SK-N-MC (cell line): ENCODE results near the gene LORICRIN.

ENCODE experiments used
- DNase-seq: peaks from one replicate; pipeline ENCODE4 v3.0.0-alpha.2; 2011; ENCODE audit warnings: low read depth, low spot score
- H3K27ac ChIP-seq: fragments of 200-600 bp; sonication (generic); 2 replicates; pipeline ENCODE4 v1.5.1; 2016; ENCODE audit warnings: mixed run types
- H3K36me3 ChIP-seq: fragments of 200-600 bp; sonication (generic); 2 replicates; pipeline ENCODE4 v1.6.1; 2017; ENCODE audit warnings: antibody characterized with exemption, low read length, mixed read lengths; ENCODE audit not compliant: insufficient read depth
- H3K4me3 ChIP-seq: fragments of 200-600 bp; sonication (generic); 2 replicates; pipeline ENCODE4 v1.5.1; 2016
- H3K9ac ChIP-seq: fragments of 200-600 bp; sonication (generic); 2 replicates; pipeline ENCODE4 v1.8.0; 2017; ENCODE audit warnings: mixed run types, mixed read lengths; ENCODE audit not compliant: insufficient read length
- H3K9me3 ChIP-seq: fragments of 200-600 bp; sonication (generic); 2 replicates; pipeline ENCODE4 v1.6.1; 2017; ENCODE audit warnings: low read depth, mild to moderate bottlenecking, antibody characterized with exemption, low read length, moderate library complexity, mixed read lengths
- EZH2 ChIP-seq: fragments of 200-600 bp; sonication (generic); IDR thresholded peaks from one replicate; pipeline ENCODE4 v1.6.1; 2017; ENCODE audit warnings: antibody characterized with exemption
- FOXP2 ChIP-seq: optimal IDR thresholded peaks from 2 replicates; pipeline ENCODE3; 2011; ENCODE audit warnings: mild to moderate bottlenecking, moderate library complexity; ENCODE audit not compliant: insufficient read depth; ENCODE audit errors: extremely low read length, control extremely low read depth
- POLR2AphosphoS5 ChIP-seq: IDR thresholded peaks from 2 replicates; pipeline ENCODE4 v1.6.1; 2012; ENCODE audit warnings: mild to moderate bottlenecking, low read depth, low read length, borderline replicate concordance

The LORICRIN gene

GRCh38 chr1:153246018-153246417 lies 13.5 kb upstream of the LORICRIN start:
- H3K36me3 ChIP-seq = no peaks in the 10 kb centered on the region
- H3K9me3 ChIP-seq = no peaks in the 10 kb centered on the region
- H3K4me3 ChIP-seq = no peak overlapping the region
- no peak overlapping the region for H3K9ac ChIP-seq
- no peak overlapping the region for H3K27ac ChIP-seq
- no peak for DNase-seq
- TF ChIP-seq FOXP2 = no peak
- TF ChIP-seq POLR2AphosphoS5 = no peak
- no peak for TF ChIP-seq EZH2

GRCh38 chr1:153246825-153247224 lies 12.7 kb upstream of the LORICRIN start:
- no peak for TF ChIP-seq FOXP2
- TF ChIP-seq EZH2 = no peak
- no peak for TF ChIP-seq POLR2AphosphoS5
- H3K9me3 ChIP-seq = no peaks in the 10 kb centered on the region
- H3K4me3 ChIP-seq = no peak overlapping the region
- no peak overlapping the region for H3K27ac ChIP-seq
- no peak overlapping the region for H3K9ac ChIP-seq
- no peaks in the 10 kb centered on the region for H3K36me3 ChIP-seq
- no peak for DNase-seq

GRCh38 chr1:153248176-153248879 lies 11.2 kb upstream of the LORICRIN start:
- Histone ChIP-seq H3K4me3 (no peak overlapping the region), H3K9ac (no peak overlapping the region), H3K9me3 (no peaks in the 10 kb centered on the region), H3K27ac (no peak overlapping the region), H3K36me3 (no peaks in the 10 kb centered on the region)
- DNase-seq = no peak
- TF ChIP-seq FOXP2 (no peak), POLR2AphosphoS5 (no peak), EZH2 (no peak)

- Histone ChIP-seq H3K36me3 (no peaks in the 10 kb centered on the region), H3K9me3 (no peaks in the 10 kb centered on the region), H3K9ac (no peak overlapping the region), H3K27ac (no peak overlapping the region), H3K4me3 (no peak overlapping the region)
- DNase-seq = no peak
- no peak for TF ChIP-seq POLR2AphosphoS5
- TF ChIP-seq FOXP2 = no peak
- TF ChIP-seq EZH2 = no peak
These were observed 9.3 kb upstream of the LORICRIN start for GRCh38 chr1:153250166-153250565.

GRCh38 chr1:153251087-153251486 lies 8.4 kb upstream of the LORICRIN start:
- no peak for TF ChIP-seq POLR2AphosphoS5
- TF ChIP-seq FOXP2 = no peak
- TF ChIP-seq EZH2 = no peak
- H3K4me3 ChIP-seq = no peak overlapping the region
- H3K9ac ChIP-seq = no peak overlapping the region
- H3K27ac ChIP-seq = no peak overlapping the region
- no peaks in the 10 kb centered on the region for H3K36me3 ChIP-seq
- no peaks in the 10 kb centered on the region for H3K9me3 ChIP-seq
- no peak for DNase-seq

- Histone ChIP-seq H3K9me3 (no peaks in the 10 kb centered on the region), H3K9ac (no peak overlapping the region), H3K27ac (no peak overlapping the region), H3K36me3 (no peaks in the 10 kb centered on the region), H3K4me3 (no peak overlapping the region)
- DNase-seq = no peak
- TF ChIP-seq POLR2AphosphoS5 (no peak), FOXP2 (no peak), EZH2 (no peak)
These were observed 7.9 kb upstream of the LORICRIN start for GRCh38 chr1:153251562-153251961.

GRCh38 chr1:153251988-153252387 lies 7.5 kb upstream of the LORICRIN start:
- H3K9me3 ChIP-seq = no peaks in the 10 kb centered on the region
- DNase-seq = no peak
- TF ChIP-seq EZH2 (no peak), FOXP2 (no peak), POLR2AphosphoS5 (no peak)
- no peak overlapping the region for H3K4me3 ChIP-seq
- no peak overlapping the region for H3K9ac ChIP-seq
- no peaks in the 10 kb centered on the region for H3K36me3 ChIP-seq
- no peak overlapping the region for H3K27ac ChIP-seq

GRCh38 chr1:153253076-153253475 lies 6.4 kb upstream of the LORICRIN start:
- no peak overlapping the region for H3K27ac ChIP-seq
- no peak overlapping the region for H3K9ac ChIP-seq
- no peak for TF ChIP-seq POLR2AphosphoS5
- no peak overlapping the region for H3K4me3 ChIP-seq
- no peaks in the 10 kb centered on the region for H3K36me3 ChIP-seq
- no peaks in the 10 kb centered on the region for H3K9me3 ChIP-seq
- DNase-seq = no peak

- H3K9ac ChIP-seq = no peak overlapping the region
- TF ChIP-seq EZH2 = no peak
- TF ChIP-seq FOXP2 = no peak
- no peak for TF ChIP-seq POLR2AphosphoS5
- no peak for DNase-seq
- no peak overlapping the region for H3K4me3 ChIP-seq
- no peaks in the 10 kb centered on the region for H3K36me3 ChIP-seq
- H3K9me3 ChIP-seq = no peaks in the 10 kb centered on the region
- no peak overlapping the region for H3K27ac ChIP-seq
These were observed 5.8 kb upstream of the LORICRIN start for GRCh38 chr1:153253693-153254092.
